HG03378 (cell line): Measurements from ENCODE around the gene B3GNT9.

Experiments
- ATAC-seq: cut with Tn5 transposase; IDR thresholded peaks from one replicate; pipeline ENCODE4 v1.9.1; 2021; ENCODE audit warnings: mild to moderate bottlenecking, moderate library complexity; ENCODE audit not compliant: unreplicated experiment

B3GNT9 gene, protein sequence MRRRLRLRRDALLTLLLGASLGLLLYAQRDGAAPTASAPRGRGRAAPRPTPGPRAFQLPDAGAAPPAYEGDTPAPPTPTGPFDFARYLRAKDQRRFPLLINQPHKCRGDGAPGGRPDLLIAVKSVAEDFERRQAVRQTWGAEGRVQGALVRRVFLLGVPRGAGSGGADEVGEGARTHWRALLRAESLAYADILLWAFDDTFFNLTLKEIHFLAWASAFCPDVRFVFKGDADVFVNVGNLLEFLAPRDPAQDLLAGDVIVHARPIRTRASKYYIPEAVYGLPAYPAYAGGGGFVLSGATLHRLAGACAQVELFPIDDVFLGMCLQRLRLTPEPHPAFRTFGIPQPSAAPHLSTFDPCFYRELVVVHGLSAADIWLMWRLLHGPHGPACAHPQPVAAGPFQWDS

DNA sequence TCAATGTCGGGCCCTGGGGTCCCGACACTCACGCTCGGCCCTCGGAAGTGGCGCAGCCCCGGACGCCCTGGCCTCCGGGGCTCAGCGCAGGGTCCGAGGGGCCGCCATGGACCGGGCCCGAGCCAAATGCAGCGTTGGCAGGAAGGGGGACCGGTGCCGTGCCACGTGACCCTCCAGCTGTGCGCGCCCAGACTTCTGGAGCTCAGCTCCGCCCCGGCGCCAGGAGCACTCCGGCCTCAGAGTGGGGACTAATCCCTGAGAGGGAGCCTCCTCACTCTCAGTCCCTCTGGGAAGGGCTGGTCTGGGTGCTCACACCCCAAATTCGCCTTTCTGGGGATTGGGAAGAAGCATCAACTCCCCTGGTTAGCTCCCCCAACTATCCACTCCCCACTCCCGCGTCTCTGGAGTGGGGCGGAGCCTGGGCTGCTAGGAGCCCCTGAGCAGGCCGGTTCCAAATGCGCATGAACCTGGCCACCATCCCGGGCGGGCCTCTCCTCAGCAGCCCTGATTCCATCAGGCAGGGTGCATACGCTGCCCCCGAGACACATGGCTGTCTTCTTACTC is at the start of gene B3GNT9:
B3GNT9 (minus strand) TSS at position 166 of the 564 bp plus-strand sequence. CDS start 513 bp downstream, outside the sequence.
- ATAC-seq: no peak

DNA sequence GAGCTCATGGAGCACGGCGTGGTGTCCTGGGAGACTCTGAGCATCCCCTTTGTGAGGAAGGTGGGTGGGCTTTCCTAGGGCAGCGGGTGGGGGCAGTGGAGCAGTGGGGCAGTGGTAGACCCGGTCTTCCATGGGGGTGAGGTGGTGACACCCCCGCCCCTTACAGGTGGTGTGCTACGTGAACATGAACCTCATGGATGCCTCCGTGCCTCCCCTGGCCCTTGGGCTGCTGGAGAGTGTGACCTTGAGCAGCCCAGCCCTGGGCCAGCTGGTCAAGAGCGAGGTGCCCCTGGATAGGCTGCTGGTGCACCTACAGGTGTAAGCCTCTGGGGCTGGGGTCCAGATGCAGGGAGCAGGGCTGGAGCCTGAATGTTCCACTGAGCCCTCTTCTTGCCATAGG is 49.7 kb upstream of the B3GNT9 start:
- ATAC-seq: no peak

DNA sequence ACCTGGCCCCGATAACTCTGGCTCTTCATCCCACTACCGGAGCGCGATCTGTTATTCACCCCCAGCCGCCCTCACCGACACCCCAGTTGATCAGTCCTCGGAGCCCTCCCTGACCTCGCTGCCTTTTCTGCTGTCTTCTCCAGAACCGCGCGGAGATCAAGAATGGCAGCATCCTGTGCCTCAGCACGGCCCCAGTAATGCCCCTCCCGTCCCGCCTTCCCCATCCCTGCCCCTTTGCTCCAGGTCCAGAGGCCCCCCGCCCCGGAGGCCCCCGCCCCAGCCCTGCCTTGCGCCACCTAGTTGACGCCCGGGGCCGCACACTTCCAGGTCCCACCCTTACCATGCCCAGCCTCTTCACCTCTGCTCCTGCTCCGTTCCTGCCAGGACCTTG is 49.0 kb upstream of the B3GNT9 start:
- ATAC-seq: no peak

DNA sequence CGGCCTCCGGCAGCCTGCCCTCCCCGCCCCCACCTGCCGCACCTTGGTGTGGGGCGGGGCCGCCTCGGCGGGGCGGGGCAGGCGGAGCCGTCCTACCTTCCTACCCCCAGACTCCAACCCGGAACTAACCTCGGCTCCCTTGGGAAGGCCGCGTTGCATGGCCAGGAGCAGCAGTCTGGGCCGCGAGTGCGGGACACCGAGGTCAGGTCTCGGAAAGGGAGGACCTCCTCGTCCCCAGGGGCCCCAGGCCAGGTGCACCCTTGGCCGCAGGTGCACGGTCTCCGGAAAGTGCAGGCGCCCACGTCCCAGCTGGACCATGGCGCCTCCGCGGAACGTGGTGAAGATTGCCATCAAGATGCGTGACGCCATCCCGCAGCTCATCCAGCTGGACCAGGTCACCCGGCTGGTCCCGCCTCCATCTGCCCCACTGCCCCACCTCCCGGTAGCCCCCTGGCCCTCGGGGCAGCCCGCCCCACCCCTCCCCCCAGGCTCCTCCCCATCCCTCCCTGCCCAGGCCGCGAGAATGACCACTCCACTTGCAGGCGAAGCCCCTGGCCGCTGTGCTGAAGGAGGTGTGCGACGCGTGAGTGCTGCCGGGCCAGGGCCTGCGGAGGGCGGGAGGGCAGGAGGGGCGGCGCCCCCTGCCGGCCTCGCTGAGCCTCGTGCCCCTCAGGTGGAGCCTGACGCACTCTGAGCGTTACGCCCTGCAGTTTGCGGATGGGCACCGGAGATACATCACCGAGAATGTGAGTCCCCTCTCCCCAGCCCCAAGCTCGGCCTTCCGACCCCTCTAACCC is 48.4 kb upstream of the B3GNT9 start, which contains the start of gene ELMO3:
ELMO3 (plus strand) TSS at position 121 of the 797 bp plus-strand sequence; CDS start at position 317, 196 bp downstream.
- ATAC-seq: no peak

DNA sequence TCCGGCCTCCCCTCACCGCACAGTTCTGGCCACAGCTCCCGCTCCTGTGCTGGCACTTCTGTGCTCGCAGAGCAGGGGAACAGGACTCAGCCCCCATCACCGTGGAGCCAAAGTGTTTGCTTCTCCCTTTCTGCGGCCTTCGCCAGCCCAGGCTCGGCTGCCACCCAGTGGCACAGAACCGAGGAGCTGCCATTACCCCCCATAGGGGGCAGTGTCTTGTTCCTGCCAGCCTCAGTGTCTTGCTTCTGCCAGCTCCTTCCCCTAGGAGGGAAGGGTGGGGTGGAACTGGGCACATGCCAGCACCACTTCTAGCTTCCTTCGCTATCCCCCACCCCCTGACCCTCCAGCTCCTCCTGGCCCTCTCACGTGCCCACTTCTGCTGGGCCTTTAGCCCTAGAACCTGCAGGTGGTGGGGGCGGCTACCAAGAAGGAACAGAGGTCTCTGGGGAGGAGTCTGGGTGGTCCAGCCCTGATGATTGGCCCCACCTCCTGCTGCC is 47.5 kb upstream of the B3GNT9 start:
- ATAC-seq: no peak

DNA sequence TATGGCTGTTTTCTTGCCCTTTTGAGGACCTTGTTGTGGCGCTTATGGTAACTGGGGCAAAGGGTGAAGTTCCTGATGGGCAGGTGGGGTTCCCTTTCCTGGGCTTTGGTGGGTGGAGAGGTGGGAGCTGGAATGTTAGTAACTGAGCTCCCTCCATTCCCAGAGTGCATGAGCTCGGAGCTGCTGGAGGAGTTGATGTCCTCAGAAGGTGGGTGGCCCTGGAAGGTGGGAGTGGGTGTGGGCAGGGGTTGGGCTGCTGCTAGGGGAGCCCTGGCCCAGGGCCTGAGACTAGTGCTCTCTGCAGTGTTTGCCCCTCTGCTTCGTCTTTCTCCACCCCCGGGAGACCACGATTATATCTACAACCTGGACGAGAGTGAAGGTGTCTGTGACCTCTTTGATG is 46.9 kb upstream of the B3GNT9 start:
- ATAC-seq: no peak

DNA sequence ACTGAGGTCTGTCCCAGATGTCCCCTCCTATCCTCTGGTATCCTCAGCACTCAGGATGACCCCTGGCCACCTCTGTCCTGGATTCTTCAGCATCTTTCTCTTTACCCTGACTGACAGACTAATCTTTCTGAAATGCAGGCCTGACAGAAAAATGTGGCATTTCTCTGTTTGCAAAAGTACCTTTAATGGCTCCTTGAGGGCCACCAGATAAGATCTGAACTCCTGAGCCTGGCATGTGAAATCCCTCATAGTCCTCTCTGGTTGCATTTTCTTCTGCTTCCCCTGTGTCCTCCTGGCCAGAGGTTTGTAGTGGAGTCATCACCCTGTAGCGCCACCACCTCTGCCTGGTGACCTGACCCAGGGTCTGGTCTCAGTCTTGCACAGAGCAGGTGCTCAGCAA is 46.1 kb upstream of the B3GNT9 start:
- no peak for ATAC-seq

DNA sequence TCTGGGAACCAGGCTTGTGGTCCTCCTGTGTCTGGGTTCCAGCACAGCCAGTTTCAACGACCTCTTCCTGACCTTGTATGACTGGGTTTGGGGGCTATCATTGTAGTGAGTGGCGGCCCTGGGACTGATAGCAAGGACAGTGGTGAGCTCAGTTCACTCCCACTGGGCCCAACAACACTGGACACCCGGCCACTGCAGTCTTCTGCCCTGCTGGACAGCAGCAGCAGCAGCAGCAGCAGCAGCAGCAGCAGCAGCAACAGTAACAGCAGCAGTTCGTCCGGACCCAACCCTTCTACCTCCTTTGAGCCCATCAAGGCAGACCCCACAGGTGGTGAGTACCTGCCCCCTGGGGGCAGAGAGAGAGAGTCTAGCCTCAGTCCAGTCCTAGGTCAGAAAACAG is 44.9 kb upstream of the B3GNT9 start:
- ATAC-seq: no peak

DNA sequence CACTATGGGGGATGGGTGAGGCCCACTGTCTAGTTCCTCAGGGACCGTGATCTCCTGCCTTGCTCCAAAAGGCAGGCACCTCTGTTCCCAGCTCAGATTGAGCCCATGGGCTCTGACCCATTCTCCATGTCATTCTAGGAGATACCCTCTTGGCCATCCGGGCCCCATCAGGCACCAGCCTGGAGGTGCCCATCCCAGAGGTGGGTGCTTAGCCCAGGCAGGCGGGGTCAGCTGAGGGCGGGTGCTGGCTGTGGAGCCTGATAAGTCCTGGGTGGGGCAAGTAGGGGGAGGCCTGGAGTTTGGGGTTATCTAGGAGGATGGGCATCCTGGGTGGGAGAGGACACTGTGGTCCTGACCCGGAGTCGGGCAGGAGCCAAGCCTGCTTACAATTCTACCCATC is 43.5 kb upstream of the B3GNT9 start:
- ATAC-seq: no peak

DNA sequence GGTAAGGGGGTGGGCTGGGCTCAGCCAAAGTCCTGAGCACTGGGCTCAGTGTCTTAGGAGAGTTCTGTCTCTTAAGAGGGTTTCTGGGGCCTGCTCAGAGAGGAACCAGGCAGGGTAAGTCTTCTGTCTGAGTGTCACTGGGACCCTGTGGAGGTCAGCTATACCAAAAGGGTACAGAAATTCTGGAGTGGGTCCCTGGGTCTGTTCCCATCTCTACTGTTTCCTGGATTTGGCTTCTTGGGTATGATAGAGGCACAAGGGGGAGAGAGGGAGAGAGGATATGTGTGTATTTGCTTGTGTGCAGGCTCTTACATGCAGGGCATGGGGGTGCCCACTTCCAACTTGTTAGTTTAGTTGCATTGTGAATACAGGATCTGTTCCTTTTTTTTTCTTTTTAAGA is 42.7 kb upstream of the B3GNT9 start:
- ATAC-seq: no peak

DNA sequence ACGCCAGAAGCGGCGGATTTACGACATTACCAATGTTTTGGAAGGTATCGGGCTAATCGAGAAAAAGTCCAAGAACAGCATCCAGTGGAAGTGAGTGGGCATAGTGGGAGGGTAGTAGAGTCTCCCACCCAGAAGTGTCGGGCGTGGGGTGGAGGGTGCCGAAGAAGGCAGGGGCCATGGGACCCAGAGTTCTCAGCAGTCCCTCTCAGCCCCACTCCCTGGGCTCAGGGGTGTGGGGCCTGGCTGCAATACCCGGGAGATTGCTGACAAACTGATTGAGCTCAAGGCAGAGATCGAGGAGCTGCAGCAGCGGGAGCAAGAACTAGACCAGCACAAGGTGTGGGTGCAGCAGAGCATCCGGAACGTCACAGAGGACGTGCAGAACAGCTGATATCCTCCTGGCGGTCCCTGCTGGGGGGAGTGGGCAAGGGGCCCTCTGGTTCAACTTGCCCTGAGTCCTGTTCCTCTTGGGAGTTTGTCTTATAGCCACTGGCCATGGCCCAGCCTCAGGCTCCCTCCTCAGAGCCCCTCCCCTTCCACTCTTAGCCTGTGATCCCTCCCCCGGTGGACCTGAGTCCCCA is 42.1 kb upstream of the B3GNT9 start:
- ATAC-seq: no peak

DNA sequence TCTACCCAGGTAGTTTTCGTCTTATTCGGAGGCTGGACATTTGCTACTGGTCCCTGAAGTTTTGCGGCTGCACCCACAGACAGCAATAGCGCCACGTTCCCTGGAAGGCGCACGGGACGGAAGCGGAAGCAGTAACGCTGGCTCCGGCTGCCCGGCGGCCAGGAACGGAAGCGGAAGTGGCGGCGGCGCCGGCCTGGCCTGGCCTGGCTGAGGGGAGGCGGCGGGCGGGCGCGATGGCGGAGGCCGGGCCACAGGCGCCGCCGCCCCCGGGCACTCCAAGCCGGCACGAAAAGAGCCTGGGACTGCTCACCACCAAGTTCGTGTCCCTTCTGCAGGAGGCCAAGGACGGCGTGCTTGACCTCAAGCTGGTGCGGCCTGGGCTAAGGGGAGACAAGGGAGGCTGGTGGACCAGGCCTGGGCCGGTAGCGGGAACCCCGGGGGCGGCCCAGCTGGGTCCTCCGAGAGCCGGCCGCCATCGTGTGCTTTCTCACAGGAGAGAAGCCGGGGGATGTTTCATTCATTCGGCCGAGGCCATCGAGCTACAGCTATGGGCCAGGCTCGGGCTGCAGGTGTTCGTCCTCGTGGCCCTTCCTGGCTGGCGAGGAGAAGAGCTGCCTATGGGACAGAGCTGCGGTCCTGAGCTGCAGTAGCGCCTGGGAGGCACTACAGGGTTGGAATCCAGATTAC is 41.3 kb upstream of the B3GNT9 start, which contains the start of gene E2F4:
E2F4 (plus strand) TSS at position 161 of the 687 bp plus-strand sequence; CDS start at position 234, 73 bp downstream.
- no peak for ATAC-seq

DNA sequence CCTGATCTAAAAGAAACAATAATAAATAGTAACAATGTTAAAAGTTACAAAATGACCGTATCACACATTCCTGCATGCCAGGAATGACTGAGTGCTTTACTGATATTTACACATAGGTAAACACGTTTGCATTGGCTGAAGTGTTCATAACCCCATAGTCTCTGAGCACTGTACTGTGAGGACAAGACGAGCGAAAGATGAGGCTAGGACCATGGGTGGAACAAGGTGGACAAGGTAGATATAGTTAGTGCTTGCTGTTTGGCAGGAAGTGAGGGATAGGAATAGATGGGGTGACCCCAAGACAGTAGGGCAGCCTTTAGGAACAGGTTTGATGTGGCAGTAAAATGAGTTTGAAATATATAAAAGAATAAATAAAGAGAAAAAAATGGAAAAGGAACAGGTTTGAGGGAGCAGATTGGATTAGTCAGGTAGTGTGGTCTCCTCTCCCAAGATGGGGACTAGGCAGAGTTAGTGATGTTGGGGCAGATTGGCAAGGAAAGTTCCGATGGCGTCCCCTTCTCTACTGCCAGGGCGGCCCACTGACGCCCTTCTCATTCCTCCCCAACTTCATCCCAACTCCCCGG is 40.7 kb upstream of the B3GNT9 start:
- no peak for ATAC-seq

DNA sequence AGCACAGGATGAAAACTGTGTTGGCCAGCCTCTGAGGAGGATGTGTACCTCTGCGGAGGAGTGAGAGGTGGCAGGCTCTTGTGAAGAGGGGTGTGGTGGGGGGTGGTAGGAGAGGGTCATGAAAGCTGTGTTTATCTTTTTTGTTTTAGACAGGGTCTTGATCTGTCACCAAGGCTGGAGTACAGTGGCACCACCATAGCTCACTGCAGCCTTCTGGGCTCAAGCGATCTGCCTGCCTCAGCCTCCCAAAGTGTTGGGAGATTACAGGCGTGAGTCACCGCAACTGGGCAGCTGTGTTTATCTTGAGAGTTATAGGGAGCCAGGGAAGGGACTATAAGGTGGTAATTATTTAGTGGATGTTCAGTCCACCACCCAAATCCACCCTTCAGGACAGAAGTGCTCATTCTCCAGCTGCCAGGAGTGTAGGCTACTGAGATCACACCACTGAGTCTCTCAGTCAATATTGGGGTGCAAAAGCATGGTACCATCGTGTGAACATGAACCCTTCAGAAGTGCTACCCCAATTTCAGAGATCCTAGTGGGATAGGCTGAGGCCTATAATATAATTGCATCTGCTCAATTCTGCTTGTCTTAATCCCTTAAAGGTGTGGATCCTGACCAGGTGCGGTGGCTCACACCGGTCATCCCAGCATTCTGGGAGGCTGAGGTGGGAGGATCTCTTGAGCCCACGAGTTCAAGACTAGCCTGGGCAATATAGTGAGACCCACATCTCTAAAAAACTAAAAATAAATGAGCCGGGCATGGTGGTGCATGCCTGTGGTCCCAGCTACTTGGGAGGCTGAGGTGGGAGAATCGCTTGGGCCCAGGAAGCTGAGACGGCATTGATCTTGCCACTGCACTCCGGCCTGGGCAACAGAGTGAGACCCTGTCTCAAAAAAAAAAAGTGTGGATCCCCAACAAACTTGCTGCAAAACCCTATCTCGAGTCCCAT is 39.9 kb upstream of the B3GNT9 start:
- no peak for ATAC-seq

DNA sequence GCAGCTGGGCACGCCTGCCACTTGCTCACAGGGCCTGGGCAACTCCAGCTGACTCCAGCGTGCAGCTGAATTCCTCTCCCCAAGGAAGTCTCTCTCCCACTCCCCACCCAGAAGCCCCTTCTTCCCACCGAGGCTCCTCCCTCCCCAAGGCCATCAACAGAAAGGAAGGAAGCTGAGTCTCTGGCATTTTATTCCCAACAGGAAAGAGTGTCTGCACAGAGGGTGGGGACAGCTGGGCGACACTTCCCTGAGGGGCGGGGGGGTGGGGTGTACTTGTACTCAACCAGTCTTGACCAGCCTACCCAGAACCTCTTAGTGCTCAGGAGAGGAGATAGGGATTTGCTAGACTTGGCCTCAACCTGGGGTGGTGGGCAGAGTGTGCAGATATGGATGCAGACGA is 39.2 kb upstream of the B3GNT9 start, which contains the start of gene EXOC3L1:
EXOC3L1 (minus strand) TSS at position 96 of the 400 bp plus-strand sequence. CDS start 460 bp downstream, outside the sequence.
- no peak for ATAC-seq

DNA sequence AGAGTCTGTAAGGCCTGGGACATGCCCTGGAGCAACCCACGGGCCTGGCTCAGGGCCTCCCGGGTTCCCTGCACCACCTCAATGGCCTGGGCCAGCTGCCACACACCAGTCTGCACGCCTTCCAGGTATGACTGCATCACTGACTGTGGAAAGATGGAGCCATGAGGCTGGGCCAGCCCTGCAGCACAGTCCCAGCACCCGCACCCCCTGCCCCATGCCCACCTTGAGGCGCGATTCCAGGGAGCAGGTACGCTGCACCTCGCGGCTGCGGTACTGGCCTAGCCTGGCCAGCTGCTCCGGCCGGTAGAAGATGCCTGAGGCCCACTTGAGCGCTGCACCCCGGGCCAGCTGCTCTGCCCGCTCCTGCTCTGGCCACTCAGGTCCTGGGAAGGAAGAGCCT is 38.0 kb upstream of the B3GNT9 start:
- no peak for ATAC-seq

DNA sequence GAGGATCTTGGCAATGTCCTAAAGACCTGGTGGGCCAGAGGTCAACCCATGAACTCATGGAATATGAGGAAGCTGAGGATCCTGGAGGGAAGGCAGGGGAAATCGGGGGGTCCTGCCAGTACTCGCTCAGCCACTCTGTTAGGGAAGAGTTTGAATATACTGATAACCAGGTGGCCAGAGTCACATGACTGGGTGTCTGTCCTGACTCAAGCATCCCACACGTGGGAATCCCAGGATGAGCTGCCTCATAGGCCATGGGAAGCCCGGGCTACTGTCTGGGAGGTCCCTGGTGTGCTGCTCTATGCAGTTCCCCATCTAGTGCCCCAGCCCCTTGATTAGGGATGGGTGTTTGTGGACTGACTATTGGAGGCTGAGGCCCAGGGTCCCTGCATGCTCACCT is 37.5 kb upstream of the B3GNT9 start:
- no peak for ATAC-seq

DNA sequence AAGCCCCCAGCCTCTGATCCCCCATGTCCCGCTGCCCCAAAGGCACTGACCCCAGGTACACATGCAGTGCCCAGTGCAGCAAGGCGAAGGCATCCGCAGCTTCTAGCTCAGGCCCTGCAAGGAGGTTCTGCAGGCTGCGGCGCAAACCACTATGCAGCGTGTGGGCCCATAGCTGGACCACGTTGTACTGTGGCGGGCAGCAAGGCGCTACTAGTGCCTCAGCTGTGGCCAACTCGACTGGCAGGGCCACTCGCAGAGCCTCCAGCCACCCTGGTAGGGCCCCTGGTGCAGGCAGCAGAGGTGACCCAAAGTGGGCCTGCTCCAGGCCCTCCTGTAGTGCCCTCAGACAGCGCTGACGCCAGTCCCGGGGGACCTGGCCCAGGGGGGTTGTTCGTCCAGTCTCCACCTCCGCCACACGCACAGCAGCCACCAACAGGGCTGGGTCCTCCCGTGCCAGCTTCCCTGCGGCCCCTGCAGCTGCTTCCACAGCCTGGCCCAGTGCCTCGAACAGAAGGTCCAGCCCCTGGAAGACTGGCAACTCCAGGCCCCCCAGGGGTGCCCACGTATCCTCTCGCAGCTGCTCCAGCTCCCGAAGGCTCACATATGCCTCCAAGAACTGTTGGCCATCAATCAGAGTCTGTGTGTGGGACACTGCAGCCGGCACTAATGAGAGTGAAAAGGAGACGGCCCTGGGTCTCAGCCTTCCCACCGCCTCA is 36.5 kb upstream of the B3GNT9 start:
- no peak for ATAC-seq
